H1 (cell line): ENCODE measurements around the gene SPATA21. TPM values are rescaled to one million over a fixed set of nuclear protein-coding genes. Genes with fewer than 3 reads are reported as not detected.

Experiments
- BRCA1 ChIP-seq: IDR thresholded peaks from 2 replicates; pipeline ENCODE4 v1.6.1; 2012; ENCODE audit warnings: low read depth, low read length, improper control_type of control experiment
- EGR1 ChIP-seq: IDR thresholded peaks from 2 replicates; pipeline ENCODE4 v1.6.1; 2011; ENCODE audit warnings: low read depth, low read length, borderline replicate concordance
- GTF2F1 ChIP-seq: IDR thresholded peaks from 2 replicates; pipeline ENCODE4 v1.6.1; 2012; ENCODE audit warnings: low read depth, low read length, improper control_type of control experiment, borderline replicate concordance
- NANOG ChIP-seq: IDR thresholded peaks from 2 replicates; pipeline ENCODE4 v1.6.1; 2011; ENCODE audit warnings: low read length, low read depth, mild to moderate bottlenecking, inconsistent platforms; ENCODE audit not compliant: insufficient read depth, poor library complexity, severe bottlenecking
- NRF1 ChIP-seq: IDR thresholded peaks from 2 replicates; pipeline ENCODE4 v1.6.1; 2011; ENCODE audit warnings: mild to moderate bottlenecking, low read depth, low read length, improper control_type of control experiment
- polyA plus RNA-seq, 7 experiments: library from polyadenylated mRNA; depleted of rRNA in 3 of 7; stranded (reverse) in 5 of 7; unstranded in 2 of 7; fragments of >200 nt in 5 of 7; fragments of 200-250 nt in 2 of 7; gene quantifications; 1 replicate in 5 of 7; 2 replicates in 1 of 7; 4 replicates in 1 of 7; pipeline versions ENCODE4 v1.2.1 to v1.2.3, GENCODE V29; 2011 to 2013; ENCODE audit warnings: missing spikeins in 2 of 7, mixed read lengths in 2 of 7
- total RNA-seq: library from RNA; stranded (reverse); fragmentation: NEBNext Ultra II Directional; extraction: Animal tissue kit (Norgen Biotek cat#: 25700); gene quantifications from 2 replicates; pipeline ENCODE4 v1.2.1, GENCODE V29; 2021
- TF ChIP-seq, protein P1 (sequence below): IDR thresholded peaks from 2 replicates; pipeline ENCODE4 v1.6.1; 2012; ENCODE audit warnings: inconsistent platforms
- TF ChIP-seq, protein P2 (sequence below), 3 experiments: IDR thresholded peaks; 1 replicate in 2 of 3; 2 replicates in 1 of 3; pipeline versions ENCODE4 v1.5.1 to v1.6.1; 2011; ENCODE audit warnings: low read length in 3 of 3, mild to moderate bottlenecking in 3 of 3, inconsistent platforms in 2 of 3, low read depth in 1 of 3, moderate library complexity in 1 of 3; ENCODE audit not compliant: insufficient read depth in 1 of 3; ENCODE audit errors: control extremely low read depth in 1 of 3

Gene SPATA21
- total and polyA plus RNA-seq, 2 of the 8 experiments (the other 6 are each of a cell fraction or from before 2014, with no cell fraction given): not detected

DNA sequence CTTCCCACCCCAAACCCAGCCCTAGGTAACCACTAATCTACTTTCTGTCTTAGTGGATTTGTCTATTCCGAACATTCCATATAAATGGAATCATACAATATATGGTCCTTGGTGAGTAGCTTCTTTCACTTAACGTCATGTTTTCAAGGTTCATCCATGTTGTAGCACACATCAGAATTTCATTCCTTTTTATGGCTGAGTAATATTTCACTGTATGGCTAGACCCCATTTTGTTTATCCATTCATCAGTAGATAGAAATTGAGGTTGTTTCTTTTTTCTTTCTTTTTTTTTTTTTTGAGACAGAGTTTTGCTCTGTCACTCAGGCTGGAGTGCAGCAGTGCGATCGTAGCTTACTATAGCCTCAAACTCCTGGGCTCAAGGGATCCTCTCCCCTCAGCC, 3.2 kb downstream of the SPATA21 start (continued):
- TF ChIP-seq GTF2F1 (no peak), NANOG (no peak), NRF1 (no peak), BRCA1 (no peak), EGR1 (no peak)
- TF ChIP-seq, protein P1, sequence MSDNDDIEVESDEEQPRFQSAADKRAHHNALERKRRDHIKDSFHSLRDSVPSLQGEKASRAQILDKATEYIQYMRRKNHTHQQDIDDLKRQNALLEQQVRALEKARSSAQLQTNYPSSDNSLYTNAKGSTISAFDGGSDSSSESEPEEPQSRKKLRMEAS: no peak
- TF ChIP-seq, protein P2, sequence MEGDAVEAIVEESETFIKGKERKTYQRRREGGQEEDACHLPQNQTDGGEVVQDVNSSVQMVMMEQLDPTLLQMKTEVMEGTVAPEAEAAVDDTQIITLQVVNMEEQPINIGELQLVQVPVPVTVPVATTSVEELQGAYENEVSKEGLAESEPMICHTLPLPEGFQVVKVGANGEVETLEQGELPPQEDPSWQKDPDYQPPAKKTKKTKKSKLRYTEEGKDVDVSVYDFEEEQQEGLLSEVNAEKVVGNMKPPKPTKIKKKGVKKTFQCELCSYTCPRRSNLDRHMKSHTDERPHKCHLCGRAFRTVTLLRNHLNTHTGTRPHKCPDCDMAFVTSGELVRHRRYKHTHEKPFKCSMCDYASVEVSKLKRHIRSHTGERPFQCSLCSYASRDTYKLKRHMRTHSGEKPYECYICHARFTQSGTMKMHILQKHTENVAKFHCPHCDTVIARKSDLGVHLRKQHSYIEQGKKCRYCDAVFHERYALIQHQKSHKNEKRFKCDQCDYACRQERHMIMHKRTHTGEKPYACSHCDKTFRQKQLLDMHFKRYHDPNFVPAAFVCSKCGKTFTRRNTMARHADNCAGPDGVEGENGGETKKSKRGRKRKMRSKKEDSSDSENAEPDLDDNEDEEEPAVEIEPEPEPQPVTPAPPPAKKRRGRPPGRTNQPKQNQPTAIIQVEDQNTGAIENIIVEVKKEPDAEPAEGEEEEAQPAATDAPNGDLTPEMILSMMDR (IDR thresholded peaks at IDR 0.05; ENCODE audit: control extremely low read depth in 1 of 3, insufficient read depth in 1 of 3, low read depth in 1 of 3, low read length in 3 of 3): no peak
